HG03025 (cell line): Measurements from ENCODE around the gene GLYATL3.

ENCODE experiments used
- ATAC-seq: cut with Tn5 transposase; IDR thresholded peaks from one replicate; pipeline ENCODE4 v1.9.1; 2021; ENCODE audit warnings: mild to moderate bottlenecking, moderate library complexity; ENCODE audit not compliant: unreplicated experiment, low FRiP score

Gene GLYATL3

DNA sequence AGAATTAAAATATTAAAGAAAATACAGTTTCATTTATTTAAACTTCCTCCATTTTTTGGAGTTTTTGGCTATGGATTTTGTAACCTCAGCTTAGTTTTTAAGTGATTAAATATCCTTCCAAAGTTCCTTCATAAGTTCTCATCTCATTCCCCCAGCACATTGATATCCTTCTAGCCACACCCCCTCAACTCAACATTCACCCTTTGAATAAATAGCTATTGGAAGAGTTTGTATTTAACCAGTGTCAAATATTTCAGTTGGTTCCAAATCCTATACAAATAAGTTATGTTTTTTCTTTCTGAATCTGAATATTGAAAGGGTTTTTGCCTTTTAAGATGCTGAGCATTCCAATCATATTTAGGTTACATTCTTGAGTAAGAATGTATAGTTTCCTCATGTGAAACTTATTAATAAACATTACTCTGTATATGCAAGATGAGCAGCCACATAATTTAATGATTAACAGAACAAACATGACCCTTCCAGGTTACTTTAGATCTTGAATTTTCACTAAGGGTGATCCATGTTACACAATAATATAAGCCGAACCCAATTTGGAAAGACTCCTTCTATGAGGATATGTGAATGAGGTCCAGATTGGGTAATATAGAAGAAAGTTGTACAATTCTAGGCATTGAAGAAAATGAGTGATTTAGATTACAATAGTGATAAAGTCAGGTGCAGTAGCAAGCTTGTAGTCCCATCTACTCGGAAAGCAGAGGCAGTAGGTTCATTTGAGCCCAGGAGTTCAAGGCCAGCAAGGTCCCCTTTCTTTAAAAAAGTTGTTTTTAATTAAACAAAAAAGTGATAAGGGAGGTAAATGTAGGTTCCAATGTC lies 13.6 kb downstream of the GLYATL3 start:
- no peak for ATAC-seq

DNA sequence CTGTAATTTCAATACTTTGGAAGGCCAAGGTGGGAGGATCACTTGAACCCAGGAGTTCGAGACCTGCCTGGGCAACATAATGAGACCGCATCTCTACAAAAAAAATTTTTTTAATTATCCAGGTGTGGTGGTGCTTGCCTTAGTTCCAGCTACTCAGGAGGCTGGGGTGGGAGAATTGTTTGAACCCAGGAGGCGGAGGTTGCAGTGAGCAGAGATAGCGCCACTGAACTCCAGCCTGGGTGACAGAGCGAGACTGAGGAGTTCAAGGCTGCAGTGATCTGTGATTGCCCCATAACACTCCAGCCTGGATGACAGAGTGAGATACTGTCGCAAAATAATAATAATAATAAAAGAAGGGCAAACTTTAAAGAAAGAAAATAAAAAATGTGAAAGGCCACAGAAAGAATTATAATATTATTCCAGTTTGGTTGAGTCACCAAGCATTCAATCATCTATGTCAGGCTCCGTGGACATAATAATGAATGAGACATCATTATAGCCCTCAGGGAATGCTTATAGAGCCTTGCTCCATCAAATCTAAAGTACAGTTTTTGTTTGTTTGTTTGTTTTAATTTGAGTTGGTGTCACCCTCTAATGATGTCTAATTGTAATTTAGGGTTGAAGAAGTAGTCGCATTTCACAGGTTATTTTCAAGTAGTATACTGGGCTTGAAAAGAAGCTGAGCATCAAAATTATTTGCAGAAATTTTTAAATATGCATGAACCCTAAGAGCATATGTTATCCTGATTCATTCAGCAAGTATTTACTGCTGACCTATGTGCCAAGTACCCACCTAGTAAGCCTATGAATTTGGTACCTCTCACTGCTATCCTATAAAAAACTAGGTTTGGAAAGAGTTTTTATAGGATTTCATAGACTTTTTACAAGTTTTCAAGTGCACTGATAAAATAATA lies 15.1 kb downstream of the GLYATL3 start:
- no peak for ATAC-seq

DNA sequence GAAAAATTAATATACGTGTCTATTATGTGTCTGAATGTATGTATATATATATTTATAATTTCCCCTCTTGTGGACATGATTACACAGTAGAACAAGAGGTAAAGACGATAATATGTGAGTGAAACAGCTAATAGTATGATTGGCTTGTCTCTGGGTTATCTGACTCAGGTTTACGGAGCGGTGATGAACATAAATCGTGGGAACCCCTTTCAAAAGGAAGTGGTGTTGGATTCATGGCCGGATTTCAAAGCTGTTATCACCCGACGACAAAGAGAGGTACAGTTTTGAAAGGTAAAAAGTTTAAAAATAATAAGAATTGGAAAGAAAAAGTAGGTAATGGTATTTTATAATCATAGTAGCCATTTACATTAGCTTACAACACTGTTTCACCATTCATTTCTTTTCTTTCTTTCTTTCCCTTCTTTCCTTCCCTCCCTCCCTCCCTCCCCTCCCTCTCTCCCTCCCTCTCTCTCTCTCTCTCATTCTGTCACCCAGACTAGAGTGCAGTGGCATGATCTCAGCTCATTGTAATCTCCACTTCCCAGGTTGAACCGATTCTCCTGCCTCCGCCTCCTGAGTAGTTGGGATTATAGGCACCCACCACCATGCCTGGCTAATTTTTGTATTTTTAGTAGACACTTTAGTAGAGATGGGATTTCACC lies 15.9 kb downstream of the GLYATL3 start:
- ATAC-seq, result no peak

DNA sequence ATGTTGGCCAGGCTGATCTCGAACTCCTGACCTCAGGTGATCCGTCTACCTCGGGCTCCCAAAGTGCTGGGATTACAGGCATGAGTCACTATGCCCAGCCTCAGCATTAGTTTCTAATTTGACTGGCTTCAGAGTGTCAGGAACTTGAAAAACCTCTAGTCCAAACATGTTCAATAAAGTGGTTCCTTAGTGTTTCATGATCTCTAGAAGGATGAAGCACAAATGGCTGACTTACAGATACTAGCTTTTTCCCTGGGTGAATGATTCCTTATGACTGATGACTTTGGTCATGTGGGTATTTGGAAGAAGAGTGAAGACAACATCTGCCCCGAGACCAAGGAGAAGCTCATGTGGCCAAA lies 16.4 kb downstream of the GLYATL3 start:
- ATAC-seq, result no peak

DNA sequence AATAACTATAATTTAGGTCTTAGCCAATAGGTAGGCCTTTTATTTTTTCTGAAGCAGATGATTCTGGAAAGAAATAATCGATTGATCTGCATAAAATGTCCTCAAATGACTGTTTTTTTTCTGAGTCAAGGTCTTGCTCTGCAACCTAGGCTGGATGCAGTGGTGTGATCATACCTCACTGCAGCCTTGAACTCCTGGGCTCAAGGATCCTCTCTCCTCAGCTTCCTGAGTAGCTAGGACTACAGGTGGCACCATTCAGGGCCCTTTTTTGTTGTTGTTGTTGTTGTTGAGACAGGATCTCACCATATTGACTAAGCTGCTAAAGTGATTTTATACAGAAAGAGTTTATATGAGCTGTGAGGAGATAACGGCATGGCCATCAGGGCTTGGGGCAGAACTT lies 18.2 kb downstream of the GLYATL3 start:
- no peak for ATAC-seq

DNA sequence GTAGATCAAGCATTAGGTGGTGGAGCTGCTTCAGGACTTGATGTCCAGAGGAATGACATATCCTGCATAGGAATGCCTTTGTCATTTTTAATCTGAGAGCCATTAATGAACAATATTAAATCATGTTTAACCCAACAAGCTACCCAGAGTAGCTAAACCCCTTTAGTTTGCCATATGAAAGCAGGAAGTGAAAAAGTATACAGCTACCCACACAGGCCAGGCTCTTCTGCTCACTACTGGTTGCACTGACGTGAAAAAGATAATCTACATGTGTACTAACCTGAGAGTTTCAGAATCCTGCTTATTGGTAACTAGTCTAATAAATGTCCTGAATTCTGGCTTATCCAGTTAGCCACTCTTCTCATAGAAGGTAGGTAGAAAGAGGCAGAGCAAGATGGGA lies 19.9 kb downstream of the GLYATL3 start:
- peak; percentile 96 for ATAC-seq

DNA sequence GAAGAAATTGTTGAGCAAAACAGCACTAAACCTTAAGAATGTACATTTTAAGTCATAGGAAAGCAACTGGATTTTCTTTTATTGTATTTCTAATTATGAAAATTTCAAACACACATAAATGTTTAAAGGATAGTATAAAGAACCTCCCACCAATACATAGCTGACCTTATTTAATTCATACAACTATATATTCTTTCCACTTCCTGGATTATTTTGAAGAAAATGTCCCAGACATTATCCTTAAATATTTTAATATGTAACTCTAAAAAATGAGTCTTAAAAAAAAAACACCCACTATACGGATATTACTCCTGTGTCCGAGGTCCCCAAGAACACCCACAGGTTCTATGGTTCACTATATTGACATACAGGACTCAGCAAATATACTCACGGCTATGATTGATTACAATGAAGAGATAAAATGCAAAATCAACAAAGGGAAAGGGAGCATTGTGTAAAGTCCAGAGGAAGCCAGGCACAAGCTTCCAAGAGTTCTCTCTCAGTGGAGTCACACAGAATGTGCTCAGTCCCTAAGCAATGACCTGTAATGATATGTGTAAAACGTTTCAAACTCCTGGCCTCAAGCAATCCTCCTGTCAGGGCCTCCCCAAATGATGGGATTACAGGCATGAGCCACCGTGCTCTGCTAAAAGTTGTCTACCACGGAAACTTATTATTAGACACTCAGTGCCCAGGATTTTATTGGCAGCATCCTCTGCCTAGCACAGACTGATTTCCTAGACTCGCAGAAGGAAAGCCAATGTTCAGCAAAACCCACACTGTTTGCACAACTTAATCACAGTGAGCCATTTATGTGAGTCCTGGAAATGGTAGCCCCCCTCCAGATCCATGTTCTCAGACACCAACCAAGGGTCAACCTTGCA lies 23.2 kb downstream of the GLYATL3 start:
- no peak for ATAC-seq

DNA sequence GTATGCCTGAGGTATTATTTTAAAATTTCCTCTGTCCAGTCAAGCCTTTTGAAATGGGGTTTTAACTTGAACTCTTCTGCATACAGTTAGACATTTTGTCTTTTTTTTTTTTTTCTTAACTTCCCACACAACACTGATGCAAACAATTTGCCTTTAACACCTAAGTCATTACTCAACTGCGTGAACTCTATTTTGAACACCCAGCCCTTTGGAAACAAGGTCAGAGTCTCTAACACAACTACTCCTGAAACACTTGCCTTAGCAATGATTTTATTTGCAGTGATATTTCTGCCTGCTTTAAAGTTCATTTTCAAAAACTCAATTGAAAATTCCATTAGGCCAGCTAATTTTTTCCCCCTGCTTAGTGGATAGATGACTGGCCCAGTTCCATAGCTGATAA lies 24.2 kb downstream of the GLYATL3 start:
- no peak for ATAC-seq

DNA sequence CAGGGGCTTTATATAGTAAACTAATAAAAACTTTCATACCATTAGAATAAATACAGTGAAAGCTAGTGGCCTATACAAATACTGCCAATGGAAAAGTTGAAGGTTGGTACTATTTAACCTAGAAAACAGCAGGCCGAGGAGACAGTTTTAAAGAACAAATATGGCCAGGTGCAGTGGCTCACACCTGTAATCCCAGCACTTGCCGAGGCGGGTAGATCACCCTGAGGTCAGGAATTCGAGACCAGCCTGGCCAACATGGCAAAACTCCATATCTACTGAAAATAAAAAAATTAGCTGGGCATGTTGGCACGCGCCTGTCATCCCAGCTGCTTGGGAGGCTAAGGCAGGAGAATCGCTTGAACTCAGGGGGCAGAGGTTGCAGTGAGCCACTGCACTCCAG lies 24.8 kb downstream of the GLYATL3 start:
- ATAC-seq, result no peak

DNA sequence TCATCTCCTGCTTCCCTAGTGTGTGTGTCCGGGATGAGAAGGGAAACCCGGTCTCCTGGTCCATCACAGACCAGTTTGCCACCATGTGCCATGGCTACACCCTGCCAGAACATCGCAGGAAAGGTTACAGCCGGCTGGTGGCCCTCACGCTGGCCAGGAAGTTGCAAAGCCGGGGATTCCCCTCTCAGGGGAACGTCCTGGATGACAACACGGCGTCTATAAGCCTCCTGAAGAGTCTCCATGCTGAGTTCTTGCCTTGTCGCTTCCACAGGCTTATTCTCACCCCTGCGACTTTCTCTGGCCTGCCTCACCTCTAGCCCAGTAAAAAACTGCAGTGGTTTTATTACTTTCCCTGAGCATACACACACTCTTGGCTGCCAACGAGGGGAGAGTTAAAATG lies 26.9 kb downstream of the GLYATL3 start:
- ATAC-seq, result no peak

DNA sequence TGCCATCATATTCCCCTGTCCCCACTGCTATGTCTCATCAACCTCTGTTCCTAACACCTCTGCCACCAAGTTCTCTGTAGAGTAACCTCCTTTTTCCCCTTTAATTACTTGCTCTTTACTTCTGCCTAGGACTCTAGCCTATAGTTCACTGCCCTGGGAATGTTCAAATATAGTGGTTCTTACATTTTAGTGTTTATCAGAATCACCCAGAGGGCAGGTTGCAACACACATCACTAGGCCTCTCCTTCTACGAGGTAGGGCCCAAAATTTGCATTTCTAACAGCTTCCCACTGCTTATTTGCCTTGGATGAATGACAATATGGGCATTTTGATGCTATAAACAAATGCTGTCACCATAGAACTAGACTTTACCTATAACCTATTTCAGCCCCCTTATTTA lies 27.6 kb downstream of the GLYATL3 start:
- no peak for ATAC-seq

DNA sequence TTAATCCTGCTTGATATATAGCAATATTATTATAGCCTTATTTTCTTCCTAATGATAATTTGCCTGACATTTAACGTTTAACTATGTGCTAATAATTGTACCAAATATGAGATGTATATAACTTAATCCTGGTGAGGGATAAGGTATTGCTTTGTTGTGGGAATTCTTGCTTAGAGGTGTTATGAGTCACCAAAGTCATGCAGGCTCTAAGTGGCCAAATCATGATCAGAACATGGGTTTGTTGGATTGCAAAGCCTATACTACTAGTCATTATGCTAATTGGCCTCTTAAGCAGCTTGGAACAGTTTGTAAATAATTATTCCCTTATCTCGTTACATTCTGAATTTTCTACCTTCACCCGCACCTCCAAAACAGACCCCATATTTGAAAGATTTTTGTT lies 28.8 kb downstream of the GLYATL3 start:
- ATAC-seq, result no peak

DNA sequence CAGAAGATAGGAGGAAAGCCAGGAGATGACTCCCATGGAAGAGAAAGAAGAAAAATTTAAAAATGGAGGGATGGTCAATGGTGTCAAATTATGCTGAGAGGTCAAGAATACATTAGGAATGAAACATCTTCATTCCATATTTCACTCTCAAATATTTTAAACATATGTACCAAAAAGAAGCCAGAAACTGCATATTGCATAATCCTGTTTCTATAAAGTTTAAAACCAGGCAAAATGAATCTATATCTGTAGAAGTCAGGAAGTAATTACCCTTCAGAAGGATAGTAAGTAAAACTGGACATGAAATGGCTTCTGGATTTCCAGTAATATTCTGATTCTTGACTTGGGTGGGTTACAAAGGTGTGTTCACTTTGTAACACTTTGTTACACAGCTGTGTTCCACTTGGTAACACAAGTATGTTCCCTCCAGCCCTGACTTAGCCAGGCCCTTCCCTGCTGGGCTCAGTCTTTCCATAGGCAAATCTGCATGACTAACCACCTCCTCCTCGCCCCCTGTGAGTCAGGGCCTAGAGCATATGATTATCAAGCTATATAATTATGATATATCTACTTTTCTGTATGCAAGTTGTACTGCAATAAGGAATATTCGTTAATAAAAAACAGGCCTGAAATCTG lies 30.5 kb downstream of the GLYATL3 start:
- no peak for ATAC-seq

DNA sequence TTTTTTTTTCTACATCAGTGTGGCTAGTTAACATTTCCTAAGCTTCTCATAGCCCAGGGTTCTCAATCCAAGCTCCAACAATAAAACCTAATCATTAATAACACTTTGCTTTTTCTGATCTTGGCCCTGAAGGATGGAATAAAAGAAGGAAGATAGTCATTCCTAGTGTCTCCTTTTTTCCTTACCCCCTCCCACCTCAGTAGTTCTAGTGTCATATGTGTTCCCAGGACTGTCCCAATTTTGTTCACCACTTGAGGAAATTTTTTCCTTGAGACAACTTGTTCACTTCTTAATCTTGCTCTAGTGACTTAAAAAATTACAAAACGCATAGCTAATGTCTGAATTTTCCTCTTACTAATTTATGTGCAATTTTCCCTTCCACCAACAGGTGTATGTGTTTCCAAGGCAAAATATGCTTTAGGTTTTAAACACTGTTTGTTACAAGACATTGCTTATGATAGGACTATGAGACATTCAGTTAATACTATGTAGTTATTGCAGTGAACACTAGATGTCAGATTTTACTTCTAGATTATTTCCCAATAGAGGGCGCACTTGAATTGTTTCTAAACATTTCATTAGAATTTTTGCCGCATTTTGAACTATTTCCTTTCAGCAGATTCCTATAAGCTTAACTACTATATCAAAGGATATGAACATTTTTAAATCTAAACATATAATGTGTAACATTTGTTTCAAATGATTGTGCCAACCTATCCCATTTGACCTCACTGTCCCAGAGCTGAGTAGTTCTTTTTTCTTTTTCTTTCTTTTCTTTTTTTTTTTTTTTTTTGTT lies 32.2 kb downstream of the GLYATL3 start:
- peak; percentile 85 for ATAC-seq

DNA sequence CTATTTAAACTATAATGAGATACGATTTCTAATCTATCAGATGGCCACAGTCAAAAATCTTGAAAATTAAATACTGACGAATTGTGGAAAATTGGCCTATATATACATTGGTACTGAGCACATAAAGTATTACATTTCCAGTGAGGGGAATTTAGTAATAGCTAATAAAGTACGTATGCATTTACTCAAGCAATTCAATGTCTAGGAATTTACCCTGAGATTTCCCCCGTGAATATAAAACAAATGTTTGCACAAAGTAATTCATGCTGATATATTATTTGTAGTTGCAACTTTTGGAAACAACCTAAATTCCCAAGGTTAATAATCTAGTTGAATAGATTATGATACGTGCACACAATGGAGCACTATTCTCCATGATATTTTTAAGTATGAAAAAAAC lies 36.1 kb downstream of the GLYATL3 start:
- ATAC-seq, result no peak

DNA sequence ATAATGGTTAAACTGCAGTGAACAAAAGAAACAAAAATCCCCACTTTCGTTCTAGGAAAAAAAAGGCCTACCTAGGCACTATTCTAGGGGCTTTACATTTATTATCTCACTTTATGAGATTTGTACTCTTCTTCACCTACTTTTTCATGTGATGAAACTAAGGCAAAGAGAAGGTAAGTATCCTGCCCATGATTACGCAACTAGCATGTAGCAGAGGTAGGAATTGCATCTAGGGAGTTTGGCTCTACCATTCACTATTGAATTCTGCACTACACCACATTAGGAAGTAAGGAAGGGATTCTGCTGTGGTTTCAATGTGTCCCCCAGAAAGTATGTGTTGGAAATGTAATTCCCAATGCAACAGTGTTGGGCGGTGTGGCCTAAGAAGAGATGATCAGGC lies 39.4 kb downstream of the GLYATL3 start:
- ATAC-seq, result no peak

DNA sequence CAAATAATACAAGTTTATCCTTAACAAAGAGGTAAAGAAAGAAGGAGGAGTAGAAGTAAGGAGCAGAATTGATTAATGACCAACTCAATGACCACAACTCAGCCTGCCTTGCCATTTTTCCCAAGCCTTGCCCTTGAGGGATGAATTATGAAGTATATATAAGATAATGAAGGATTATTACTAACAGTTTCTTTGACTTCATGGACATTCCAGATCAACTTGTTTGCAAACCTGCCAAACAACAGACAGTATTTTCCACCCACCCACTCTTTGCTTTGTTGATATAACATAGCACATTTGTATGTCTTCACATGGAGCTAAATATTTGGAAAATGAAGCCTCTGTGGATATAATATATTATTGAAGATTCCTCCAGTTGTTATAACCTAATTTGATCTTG lies 40.9 kb downstream of the GLYATL3 start:
- no peak for ATAC-seq

DNA sequence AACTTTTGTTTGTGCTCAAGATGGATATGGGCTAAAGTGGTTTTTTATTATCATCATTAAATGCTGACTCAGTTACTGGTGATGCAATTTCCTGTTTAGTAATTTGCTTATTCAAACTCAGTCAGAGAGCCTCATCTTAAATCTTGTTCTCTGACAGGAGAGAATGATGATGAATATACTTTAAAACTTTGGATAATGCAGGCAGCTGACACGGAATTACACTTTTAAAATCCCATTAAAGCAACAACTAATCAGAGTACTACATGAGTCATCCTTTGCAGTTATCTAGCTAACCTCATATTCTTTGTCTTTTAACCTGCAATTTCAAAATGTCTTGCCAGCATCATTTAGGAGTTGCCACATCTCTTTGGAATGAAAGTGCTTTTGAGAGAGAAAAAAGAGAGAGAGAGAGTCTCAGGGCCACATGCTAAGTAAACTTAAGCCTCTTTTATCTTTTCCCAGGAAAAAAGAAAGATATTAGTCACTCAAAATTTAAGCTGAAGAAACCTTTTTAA lies 41.5 kb downstream of the GLYATL3 start:
- ATAC-seq, result no peak

DNA sequence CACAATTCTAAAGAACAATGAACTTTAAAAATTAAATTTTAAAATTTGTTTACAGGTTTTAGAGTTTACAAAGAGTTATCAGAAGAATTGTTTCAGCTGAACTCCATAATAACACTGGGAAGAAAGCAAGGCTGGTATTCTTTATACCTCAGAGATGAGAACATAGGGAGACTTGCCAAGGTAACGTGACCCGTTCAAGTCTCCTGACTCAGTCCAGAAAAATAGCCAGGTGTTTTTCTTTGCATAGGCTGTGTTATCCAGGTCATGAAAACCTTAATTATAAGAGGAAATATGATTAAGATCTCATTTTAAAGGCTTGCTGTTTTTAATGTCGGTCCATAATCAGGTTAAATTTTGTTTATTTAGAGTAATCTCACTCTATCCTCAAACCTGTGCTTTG lies 42.2 kb downstream of the GLYATL3 start:
- ATAC-seq, result no peak
